Ascending aorta (tissue), 2 donors: Measurements from ENCODE around the gene RETN. TPM values are rescaled to one million over a fixed set of nuclear protein-coding genes. Genes with fewer than 3 reads are reported as not detected.

Source experiments
- DNase-seq, 2 donors: peaks; one replicate each; pipeline ENCODE4 v3.0.0-alpha.2; 2019; ENCODE audit warnings: low spot score in 2 of 2
- H3K27ac ChIP-seq, 2 donors: fragments of 200-600 bp; sonication (generic); one replicate each; pipeline ENCODE4 v1.5.1; 2016 to 2017; ENCODE audit warnings: mild to moderate bottlenecking in 1 of 2
- H3K27me3 ChIP-seq: fragments of 200-600 bp; sonication (generic); one replicate; pipeline ENCODE4 v1.5.1; 2017
- H3K36me3 ChIP-seq, 2 donors: fragments of 200-600 bp; sonication (generic); one replicate each; pipeline ENCODE4 v1.5.1; 2016
- H3K4me1 ChIP-seq, 2 donors: fragments of 200-600 bp; sonication (generic); one replicate each; pipeline ENCODE4 v1.5.1; 2016 to 2017; ENCODE audit warnings: mild to moderate bottlenecking in 1 of 2
- H3K4me3 ChIP-seq, 2 donors: fragments of 200-600 bp; sonication (generic); one replicate each; pipeline ENCODE4 v1.5.1; 2016 to 2017; ENCODE audit warnings: mild to moderate bottlenecking in 1 of 2
- H3K9me3 ChIP-seq, 2 donors: fragments of 200-600 bp; sonication (generic); one replicate each; pipeline ENCODE4 v1.5.1; 2016
- intact Hi-C: fragments of 100-400 bp; cut with DNase I; formaldehyde crosslinking; loops from one replicate; pipeline ENCODE4 v1.15.1; 2023
- total RNA-seq: library from RNA; depleted of rRNA; stranded (reverse); fragments of >200 nt; gene quantifications from one replicate; pipeline ENCODE4 v1.1.0, GENCODE V29; 2016
- TF ChIP-seq, protein P1 (sequence below), 3 experiments: fragments of 200-600 bp in 2 of 3; fragments of 450-650 bp in 1 of 3; sonication (generic) in 2 of 3; IDR thresholded peaks; one replicate each; pipeline ENCODE4 v1.5.1; 2016 to 2019; ENCODE audit warnings: antibody characterized with exemption in 3 of 3, mild to moderate bottlenecking in 1 of 3, moderate library complexity in 1 of 3

The RETN gene
- total RNA-seq, 1 donor from 2014 or later = not detected

DNA sequence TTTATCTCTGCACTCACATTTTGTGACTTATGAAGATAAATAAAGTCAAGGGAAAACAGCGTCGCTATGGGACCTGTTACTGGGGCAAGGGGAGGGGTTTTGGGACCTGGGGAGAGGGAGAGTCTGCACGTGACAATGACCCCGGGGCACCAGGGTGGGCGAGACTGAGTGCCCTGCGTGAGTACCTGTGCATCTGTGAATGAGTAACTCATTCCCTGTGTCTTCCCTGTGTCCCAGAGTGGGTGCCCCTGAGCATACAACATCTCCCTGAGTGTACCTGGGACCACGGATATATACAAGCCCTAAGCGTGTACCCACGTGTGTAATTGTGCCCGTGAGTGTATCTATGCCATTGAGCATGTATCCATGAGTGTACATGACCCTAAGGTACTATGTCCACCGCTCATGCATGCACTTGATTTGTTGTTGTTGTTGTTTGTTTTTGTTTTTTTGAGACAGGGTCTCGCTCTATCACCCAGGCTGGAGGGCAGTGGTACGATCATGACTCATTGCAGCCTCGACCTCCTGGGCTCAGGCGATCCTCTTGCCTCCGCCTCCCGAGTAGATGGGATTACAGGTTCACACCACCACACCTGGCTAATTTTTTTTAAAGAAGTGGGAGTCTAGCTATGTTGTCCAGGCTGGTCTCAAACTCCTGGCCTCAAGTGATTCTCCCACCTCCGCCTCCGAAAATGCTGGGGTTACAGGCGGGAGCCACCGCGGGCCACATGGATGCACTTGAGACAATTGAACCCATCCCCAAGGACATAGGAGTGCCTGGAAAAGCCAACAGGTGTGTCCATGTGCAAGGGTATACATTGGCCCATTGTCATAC, 11.1 kb downstream of the RETN start:
- DNase-seq = no peak
- H3K36me3 ChIP-seq = peaks cover 26 to 28% of the 10 kb centered on the region in 2 donors
- intact Hi-C loops = loop anchor here (1.0 to 2.0 kb wide), 5 partner anchors 28 to 577 kb away; partner anchors contain the start of genes PET100 and XAB2
- peaks cover 4 to 11% of the 10 kb centered on the region in 2 donors for H3K4me1 ChIP-seq
- H3K27ac ChIP-seq = no peak overlapping the region
- H3K9me3 ChIP-seq = no peaks in the 10 kb centered on the region
- no peaks in the 10 kb centered on the region for H3K27me3 ChIP-seq
- peak overlapping the region; percentile 98 to 99 for H3K4me3 ChIP-seq
- TF ChIP-seq, protein P1, sequence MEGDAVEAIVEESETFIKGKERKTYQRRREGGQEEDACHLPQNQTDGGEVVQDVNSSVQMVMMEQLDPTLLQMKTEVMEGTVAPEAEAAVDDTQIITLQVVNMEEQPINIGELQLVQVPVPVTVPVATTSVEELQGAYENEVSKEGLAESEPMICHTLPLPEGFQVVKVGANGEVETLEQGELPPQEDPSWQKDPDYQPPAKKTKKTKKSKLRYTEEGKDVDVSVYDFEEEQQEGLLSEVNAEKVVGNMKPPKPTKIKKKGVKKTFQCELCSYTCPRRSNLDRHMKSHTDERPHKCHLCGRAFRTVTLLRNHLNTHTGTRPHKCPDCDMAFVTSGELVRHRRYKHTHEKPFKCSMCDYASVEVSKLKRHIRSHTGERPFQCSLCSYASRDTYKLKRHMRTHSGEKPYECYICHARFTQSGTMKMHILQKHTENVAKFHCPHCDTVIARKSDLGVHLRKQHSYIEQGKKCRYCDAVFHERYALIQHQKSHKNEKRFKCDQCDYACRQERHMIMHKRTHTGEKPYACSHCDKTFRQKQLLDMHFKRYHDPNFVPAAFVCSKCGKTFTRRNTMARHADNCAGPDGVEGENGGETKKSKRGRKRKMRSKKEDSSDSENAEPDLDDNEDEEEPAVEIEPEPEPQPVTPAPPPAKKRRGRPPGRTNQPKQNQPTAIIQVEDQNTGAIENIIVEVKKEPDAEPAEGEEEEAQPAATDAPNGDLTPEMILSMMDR (IDR thresholded peaks at IDR 0.05) = no peak

DNA sequence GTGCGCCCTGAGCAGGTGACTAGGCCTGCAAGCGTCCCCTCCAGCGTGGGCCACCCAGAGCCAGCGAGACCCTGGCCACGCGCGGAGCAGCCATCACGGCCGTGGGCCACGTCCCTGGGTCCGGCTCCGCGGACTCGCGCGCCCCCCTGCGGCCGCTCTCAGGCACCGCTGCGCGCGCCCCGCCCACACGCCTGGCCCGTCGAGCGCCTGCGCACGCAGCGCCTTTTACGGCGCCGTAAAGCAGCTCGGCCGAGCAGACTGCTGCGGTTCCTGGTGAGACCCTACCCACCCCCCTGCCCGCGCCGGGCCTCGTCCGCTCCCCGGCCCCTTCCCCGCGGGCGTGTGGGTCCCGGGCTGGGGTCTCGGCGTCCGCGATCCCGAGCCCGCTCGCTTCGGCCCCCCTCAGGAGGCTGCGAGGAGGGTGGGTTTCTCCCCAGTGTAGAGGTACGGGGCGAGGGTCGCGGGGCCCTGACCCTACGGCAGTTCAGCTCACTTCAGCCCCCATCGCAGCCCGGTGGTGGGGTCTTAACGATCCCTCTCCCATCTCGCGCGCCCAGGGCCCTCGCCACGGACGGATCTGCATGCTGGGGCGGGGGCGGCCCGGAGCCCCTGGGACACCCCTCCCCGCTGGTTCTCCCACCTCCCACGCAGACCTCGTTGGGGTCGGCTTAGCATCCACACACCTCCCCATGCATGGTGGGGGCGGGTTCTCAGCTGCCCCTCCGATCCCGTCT, 11.9 kb downstream of the RETN start, which contains the start of gene TRAPPC5:
TRAPPC5 (plus strand) TSS at position 228 of the 734 bp plus-strand sequence. CDS start 1,421 bp downstream, outside the sequence.
- TF ChIP-seq, protein P1 (IDR thresholded peaks at IDR 0.05) = peak; percentile 55 to 97 (median 73)
- Histone ChIP-seq H3K4me1 (peaks cover 4 to 11% of the 10 kb centered on the region in 2 donors), H3K4me3 (peak within 1 kb of the TSS; percentile 98 to 99), H3K27ac (peak within 1 kb of the TSS; percentile 77 to 81), H3K36me3 (peaks cover 28 to 33% of the 10 kb centered on the region in 2 donors), H3K27me3 (no peaks in the 10 kb centered on the region), H3K9me3 (no peaks in the 10 kb centered on the region)
- intact Hi-C loops = loop anchor here (1.0 to 2.0 kb wide), 5 partner anchors 28 to 578 kb away; partner anchors contain the start of genes PET100 and XAB2
- peak; percentile 42 to 91 for DNase-seq

DNA sequence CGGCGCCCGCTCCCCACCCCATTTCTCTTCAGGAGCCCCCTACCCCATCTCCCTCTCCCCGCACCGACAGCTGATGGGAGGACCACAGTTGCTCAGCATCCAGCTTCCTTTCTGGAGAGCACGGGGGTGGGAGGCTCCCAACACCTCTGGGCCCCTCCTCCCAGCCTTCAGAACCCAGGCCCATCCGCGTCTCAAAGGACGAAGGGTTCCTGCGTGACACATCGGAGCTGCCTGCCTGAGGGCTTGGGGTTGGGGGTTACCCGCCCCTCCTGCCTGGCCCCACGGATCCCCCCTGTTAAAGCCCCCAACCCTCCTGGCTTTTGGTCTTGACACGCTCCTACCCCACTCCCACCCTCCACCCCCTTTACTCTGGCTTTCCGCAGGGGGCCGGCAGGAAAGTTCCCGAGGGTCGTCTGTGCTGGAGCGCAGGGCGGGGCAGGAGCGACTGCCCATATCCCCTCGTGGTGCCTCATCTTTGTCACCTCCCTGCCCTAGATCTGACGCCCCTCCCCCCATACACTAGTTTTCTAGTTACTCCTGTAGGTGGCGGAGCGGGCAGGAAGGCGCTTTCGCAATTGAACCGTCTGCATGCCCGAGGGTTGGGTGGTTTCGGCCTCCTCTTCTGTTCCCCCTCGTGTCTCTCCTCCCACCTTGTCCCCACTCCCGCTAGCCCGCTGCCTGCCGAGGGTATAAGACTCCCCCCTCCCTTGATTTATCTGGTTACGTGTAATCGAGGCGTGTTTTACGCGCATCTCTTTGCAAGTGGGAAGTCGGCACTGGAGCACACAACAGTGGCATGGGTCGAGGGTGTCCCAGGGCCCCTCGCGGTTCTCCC, 12.7 kb downstream of the RETN start:
- H3K9me3 ChIP-seq = no peaks in the 10 kb centered on the region
- peak; percentile 39 to 87 for DNase-seq
- peak overlapping the region; percentile 98 to 99 for H3K4me3 ChIP-seq
- H3K27me3 ChIP-seq = no peaks in the 10 kb centered on the region
- H3K27ac ChIP-seq = peak overlapping the region; percentile 77 to 81
- intact Hi-C loops = loop anchor here (2.0 kb wide), 3 partner anchors 113 to 579 kb away; no protein-coding TSS in a partner anchor
- peaks cover 28 to 33% of the 10 kb centered on the region in 2 donors for H3K36me3 ChIP-seq
- TF ChIP-seq, protein P1 (IDR thresholded peaks at IDR 0.05) = peak; percentile 33 to 53 (median 51)
- H3K4me1 ChIP-seq = peaks cover 4 to 11% of the 10 kb centered on the region in 2 donors

DNA sequence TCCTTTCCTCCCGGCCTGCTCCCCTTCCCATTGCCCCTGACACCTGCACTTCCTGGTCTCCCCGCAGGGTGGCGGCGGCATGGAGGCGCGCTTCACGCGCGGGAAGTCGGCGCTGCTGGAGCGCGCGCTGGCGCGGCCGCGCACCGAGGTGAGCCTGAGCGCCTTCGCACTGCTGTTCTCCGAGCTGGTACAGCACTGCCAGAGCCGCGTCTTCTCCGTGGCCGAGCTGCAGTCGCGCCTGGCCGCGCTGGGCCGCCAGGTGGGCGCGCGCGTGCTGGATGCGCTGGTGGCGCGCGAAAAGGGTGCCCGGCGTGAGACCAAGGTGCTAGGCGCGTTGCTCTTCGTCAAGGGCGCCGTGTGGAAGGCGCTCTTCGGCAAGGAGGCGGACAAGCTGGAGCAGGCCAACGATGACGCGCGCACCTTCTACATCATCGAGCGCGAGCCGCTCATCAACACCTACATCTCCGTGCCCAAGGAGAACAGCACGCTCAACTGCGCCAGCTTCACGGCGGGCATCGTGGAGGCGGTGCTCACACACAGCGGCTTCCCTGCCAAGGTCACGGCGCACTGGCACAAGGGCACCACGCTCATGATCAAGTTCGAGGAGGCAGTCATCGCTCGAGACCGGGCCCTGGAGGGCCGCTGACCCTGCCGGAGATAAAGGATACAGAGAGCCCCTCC, 13.5 kb downstream of the RETN start:
- peaks cover 4 to 11% of the 10 kb centered on the region in 2 donors for H3K4me1 ChIP-seq
- H3K4me3 ChIP-seq = peak overlapping the region; percentile 98 to 99
- no peaks in the 10 kb centered on the region for H3K27me3 ChIP-seq
- H3K36me3 ChIP-seq = peaks cover 28 to 33% of the 10 kb centered on the region in 2 donors
- intact Hi-C loops = no loop called here
- H3K9me3 ChIP-seq = no peaks in the 10 kb centered on the region
- TF ChIP-seq, protein P1 (IDR thresholded peaks at IDR 0.05) = no peak
- H3K27ac ChIP-seq = no peak overlapping the region
- DNase-seq = no peak
